ENCODE results near the gene THAP10.

The THAP10 gene

GRCh38 chr15:70837476-70837875 is 54.8 kb downstream of the THAP10 start:
- Histone ChIP-seq H3K9me3 (ENCODE audit: control insufficient read depth, low read length) (no peaks in the 10 kb centered on the region), H3K4me3 (ENCODE audit: low read depth, low read length) (no peak overlapping the region), H3K4me1 (no peaks in the 10 kb centered on the region), H2AFZ (no peak overlapping the region), H3K79me2 (peaks cover 2% of the 10 kb centered on the region), H3K4me2 (ENCODE audit: low read length) (no peak overlapping the region), H3K27me3 (ENCODE audit: control insufficient read depth, insufficient read depth, low read length) (no peaks in the 10 kb centered on the region), H3K9ac (no peak overlapping the region), H3K36me3 (ENCODE audit: control insufficient read depth, insufficient read depth, low read length) (no peaks in the 10 kb centered on the region), H3K27ac (no peak overlapping the region)
- TF ChIP-seq CTCF (IDR thresholded peaks at IDR 0.05), result no peak

GRCh38 chr15:70835841-70836240 is 56.4 kb downstream of the THAP10 start:
- no peaks in the 10 kb centered on the region for H3K27me3 ChIP-seq (ENCODE audit: control insufficient read depth, insufficient read depth, low read length)
- TF ChIP-seq CTCF (IDR thresholded peaks at IDR 0.05), result no peak
- H3K9ac ChIP-seq, result no peak overlapping the region
- no peaks in the 10 kb centered on the region for H3K36me3 ChIP-seq (ENCODE audit: control insufficient read depth, insufficient read depth, low read length)
- H3K27ac ChIP-seq, result no peak overlapping the region
- H3K4me2 ChIP-seq (ENCODE audit: low read length), result no peak overlapping the region
- H3K4me3 ChIP-seq (ENCODE audit: low read depth, low read length), result no peak overlapping the region
- H2AFZ ChIP-seq, result no peak overlapping the region
- no peaks in the 10 kb centered on the region for H3K79me2 ChIP-seq
- no peaks in the 10 kb centered on the region for H3K4me1 ChIP-seq
- no peaks in the 10 kb centered on the region for H3K9me3 ChIP-seq (ENCODE audit: control insufficient read depth, low read length)

DNA sequence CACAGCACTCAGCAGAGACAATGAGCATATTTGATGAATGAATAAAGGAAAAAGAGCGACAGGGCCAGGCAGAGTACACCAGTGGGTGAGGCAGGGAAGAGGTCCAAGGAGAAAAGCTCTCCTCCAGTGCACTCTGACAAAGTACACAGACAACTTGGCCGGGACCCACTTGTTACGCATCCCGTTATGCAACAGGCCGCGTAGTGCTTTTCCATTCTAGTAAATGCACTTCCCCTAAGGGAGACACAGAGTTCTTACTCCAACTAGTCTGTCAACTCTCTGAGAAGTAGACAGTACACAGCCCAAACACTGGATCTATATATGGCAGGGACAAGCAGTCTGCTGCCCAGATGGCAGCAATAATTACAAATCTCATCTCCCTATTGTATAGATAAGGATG is 56.8 kb downstream of the THAP10 start:
- TF ChIP-seq CTCF (IDR thresholded peaks at IDR 0.05), result no peak
- Histone ChIP-seq H3K9me3 (ENCODE audit: control insufficient read depth, low read length) (no peaks in the 10 kb centered on the region), H3K9ac (no peak overlapping the region), H3K4me2 (ENCODE audit: low read length) (no peak overlapping the region), H3K27me3 (ENCODE audit: control insufficient read depth, insufficient read depth, low read length) (no peaks in the 10 kb centered on the region), H3K79me2 (no peaks in the 10 kb centered on the region), H3K4me1 (no peaks in the 10 kb centered on the region), H3K27ac (no peak overlapping the region), H3K4me3 (ENCODE audit: low read depth, low read length) (no peak overlapping the region), H3K36me3 (ENCODE audit: control insufficient read depth, insufficient read depth, low read length) (no peaks in the 10 kb centered on the region), H2AFZ (no peak overlapping the region)

DNA sequence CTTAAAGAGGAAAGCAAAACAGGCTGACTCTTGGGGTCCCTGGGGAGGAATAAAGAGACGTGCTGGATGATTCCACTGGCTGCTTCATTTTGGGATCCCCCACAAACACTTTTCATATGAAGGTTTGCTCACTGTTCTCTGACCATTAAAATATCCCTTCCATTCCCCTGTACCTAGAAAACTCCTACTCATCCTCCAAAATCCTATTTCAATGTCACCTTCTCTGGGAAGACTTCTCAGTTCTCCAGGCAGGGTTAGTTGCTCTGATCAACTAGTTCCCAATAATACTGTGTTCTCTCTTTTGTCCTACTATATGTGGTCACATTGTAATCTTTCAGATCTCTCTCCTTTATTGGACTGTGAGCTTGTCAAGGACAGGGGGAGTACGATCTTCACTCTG is 57.2 kb downstream of the THAP10 start:
- Histone ChIP-seq H3K9me3 (ENCODE audit: control insufficient read depth, low read length) (no peaks in the 10 kb centered on the region), H3K27me3 (ENCODE audit: control insufficient read depth, insufficient read depth, low read length) (no peaks in the 10 kb centered on the region), H3K9ac (no peak overlapping the region), H3K4me1 (no peaks in the 10 kb centered on the region), H3K79me2 (no peaks in the 10 kb centered on the region), H3K27ac (no peak overlapping the region), H3K4me2 (ENCODE audit: low read length) (no peak overlapping the region), H3K36me3 (ENCODE audit: control insufficient read depth, insufficient read depth, low read length) (no peaks in the 10 kb centered on the region), H3K4me3 (ENCODE audit: low read depth, low read length) (no peak overlapping the region), H2AFZ (no peak overlapping the region)
- no peak for TF ChIP-seq CTCF (IDR thresholded peaks at IDR 0.05)

- Histone ChIP-seq H3K79me2 (no peaks in the 10 kb centered on the region), H3K4me3 (ENCODE audit: low read depth, low read length) (no peak overlapping the region), H3K9ac (no peak overlapping the region), H3K9me3 (ENCODE audit: control insufficient read depth, low read length) (no peaks in the 10 kb centered on the region), H3K36me3 (ENCODE audit: control insufficient read depth, insufficient read depth, low read length) (no peaks in the 10 kb centered on the region), H2AFZ (no peak overlapping the region), H3K27me3 (ENCODE audit: control insufficient read depth, insufficient read depth, low read length) (no peaks in the 10 kb centered on the region), H3K4me2 (ENCODE audit: low read length) (no peak overlapping the region), H3K27ac (no peak overlapping the region), H3K4me1 (no peaks in the 10 kb centered on the region)
- TF ChIP-seq CTCF (IDR thresholded peaks at IDR 0.05), result no peak
Observed at GRCh38 chr15:70833861-70834765, 58.1 kb downstream of the THAP10 start.

All from parathyroid adenoma (tissue), 2 donors.